Right lobe of liver (tissue), 6 donors: Measurements from ENCODE around the gene SFXN3. TPM values are rescaled to one million over a fixed set of nuclear protein-coding genes. Genes with fewer than 3 reads are reported as not detected.

Experiments
- ATAC-seq, 4 donors: fragments of 200-7000 bp; cut with Tn5 transposase; one replicate each; pipeline ENCODE4 v1.9.1; 2020; ENCODE audit warnings: mild to moderate bottlenecking in 4 of 4, moderate library complexity in 4 of 4
- DNase-seq, 3 donors: peaks; one replicate each; pipeline ENCODE4 v3.0.0-alpha.2; 2020
- H3K27ac ChIP-seq, 3 donors: fragments of 200-600 bp; one replicate each; pipeline ENCODE4 v1.8.0; 2022
- H3K27me3 ChIP-seq, 2 donors: fragments of 200-600 bp; one replicate each; pipeline ENCODE4 v1.8.0; 2022
- H3K36me3 ChIP-seq, 4 donors: fragments of 200-600 bp; sonication (generic) in 1 of 4; one replicate each; pipeline versions ENCODE4 v1.5.1 to v1.8.0; 2017 to 2022; ENCODE audit warnings: control low read depth in 1 of 4
- H3K4me1 ChIP-seq, 4 donors: fragments of 200-600 bp; sonication (generic) in 1 of 4; one replicate each; pipeline versions ENCODE4 v1.5.1 to v1.8.0; 2017 to 2022; ENCODE audit warnings: control low read depth in 1 of 4
- H3K4me3 ChIP-seq, 3 donors: fragments of 200-600 bp; one replicate each; pipeline ENCODE4 v1.8.0; 2022
- H3K9me3 ChIP-seq, 4 donors: fragments of 200-600 bp; sonication (generic) in 1 of 4; one replicate each; pipeline versions ENCODE4 v1.5.1 to v1.8.0; 2017 to 2022; ENCODE audit warnings: control low read depth in 1 of 4
- CTCF ChIP-seq, 4 donors: fragments of 200-600 bp in 3 of 4; fragments of 450-650 bp in 1 of 4; IDR thresholded peaks; one replicate each; pipeline versions ENCODE4 v1.5.1 to v1.8.0; 2016 to 2022; ENCODE audit warnings: antibody characterized with exemption in 4 of 4, mild to moderate bottlenecking in 2 of 4
- POLR2A ChIP-seq: fragments of 450-650 bp; IDR thresholded peaks from one replicate; pipeline ENCODE4 v1.6.1; 2017; ENCODE audit warnings: antibody characterized with exemption, mild to moderate bottlenecking
- WGBS: methylation state at CpG from one replicate; pipeline ENCODE4 v1.1.6; 2018; ENCODE audit warnings: low coverage, low lambda C conversion rate; ENCODE audit not compliant: insufficient coverage; ENCODE audit errors: missing lambda C conversion rate; 5-methylcytosine and 5-hydroxymethylcytosine counted together
- intact Hi-C, 2 donors: fragments of 100-400 bp; cut with DNase I; formaldehyde crosslinking; loops; one replicate each; pipeline versions ENCODE4 v1.11.2 to v1.14.1; 2022
- total RNA-seq, 6 experiments: library from RNA; depleted of rRNA in 2 of 6; stranded (reverse); fragments of >200 nt in 2 of 6; fragmentation: NEBNext Ultra II Directional in 3 of 6; extraction: Animal tissue kit (Norgen Biotek cat#: 25700) in 3 of 6; gene quantifications; one replicate each; pipeline versions ENCODE4 v1.1.0 to v1.2.4, GENCODE V29; 2016 to 2023
- donor health status: DM: no; HTN: yes; CAD: no.
- donor health status: DM: no; HTN: no; CAD: no.
- donor health status: DM: no; HTN: no; CAD: no.
- donor health status: DM: no; HTN: yes; CAD: no.
- donor health status: DM: no; HTN: yes; CAD: no.

SFXN3 gene
- total RNA-seq, 6 experiments from 2014 or later, result 4.0 to 17.0 (median 7.6) TPM

DNA sequence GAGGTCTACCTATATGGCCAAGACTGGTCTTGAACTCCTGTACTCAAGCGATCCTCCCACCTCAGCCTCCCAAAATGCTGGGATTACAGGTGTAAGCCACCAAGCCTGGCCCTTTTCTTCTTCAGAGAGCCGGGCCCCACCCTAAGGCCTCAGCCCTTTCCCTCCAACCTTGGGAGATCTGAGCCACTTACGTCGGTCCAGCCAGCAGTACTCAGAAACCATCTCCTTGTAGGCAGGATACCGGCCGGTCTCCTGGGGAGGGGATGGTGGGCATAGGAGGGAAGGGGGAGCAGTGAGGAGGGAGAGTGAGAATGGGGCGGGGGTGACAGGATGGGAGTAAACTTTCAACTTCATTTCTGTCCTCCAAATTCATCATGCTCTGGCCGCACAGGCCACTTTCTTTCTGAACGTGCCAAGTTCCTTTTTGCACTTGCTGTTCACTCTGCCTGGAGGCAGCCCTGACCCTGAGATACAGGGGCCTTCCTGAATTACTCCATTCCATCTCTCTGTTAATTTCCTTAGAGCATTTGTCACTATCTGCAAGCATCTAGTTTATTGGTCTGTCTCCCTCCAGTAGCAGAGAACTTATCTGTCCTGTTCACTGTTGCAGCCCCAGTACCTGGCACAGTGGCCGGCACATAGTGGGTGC, 10.5 kb upstream of the SFXN3 start:
- intact Hi-C loops, result no loop called here
- peaks cover 0 to 3% (median 0%) of the 10 kb centered on the region in 4 donors for H3K4me1 ChIP-seq
- 89% methylated on average over 4 of the region's 10 CpGs for WGBS
- no peak for ATAC-seq
- no peaks in the 10 kb centered on the region for H3K36me3 ChIP-seq
- no peaks in the 10 kb centered on the region for H3K9me3 ChIP-seq
- no peaks in the 10 kb centered on the region for H3K27me3 ChIP-seq
- DNase-seq, result no peak
- no peak overlapping the region for H3K27ac ChIP-seq
- H3K4me3 ChIP-seq, result no peak overlapping the region
- no peak for TF ChIP-seq CTCF (IDR thresholded peaks at IDR 0.05)

DNA sequence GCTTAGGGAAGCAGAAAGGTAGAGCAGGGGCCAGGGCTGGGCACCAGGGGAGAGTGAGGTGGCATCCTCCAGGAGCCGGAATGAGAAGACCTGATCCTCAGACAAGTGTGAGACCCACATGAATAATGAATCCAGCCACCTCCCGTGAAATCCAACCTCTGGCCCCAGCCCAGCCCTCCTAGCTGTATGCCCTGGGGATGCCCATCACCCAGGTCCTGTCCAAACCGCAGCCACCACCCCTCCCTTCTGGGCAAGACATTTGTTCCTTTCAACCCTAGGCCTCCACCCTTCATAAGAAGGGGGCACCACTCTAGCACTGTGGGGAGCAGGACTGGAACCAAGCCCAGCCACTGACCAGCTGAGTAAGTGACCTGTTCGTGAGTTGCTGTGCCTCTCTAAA, 9.8 kb upstream of the SFXN3 start:
- peaks cover 0 to 3% (median 0%) of the 10 kb centered on the region in 4 donors for H3K4me1 ChIP-seq
- H3K27me3 ChIP-seq, result no peaks in the 10 kb centered on the region
- TF ChIP-seq POLR2A (no peak), CTCF (IDR thresholded peaks at IDR 0.05) (no peak)
- no peaks in the 10 kb centered on the region for H3K36me3 ChIP-seq
- H3K27ac ChIP-seq, result no peak overlapping the region
- 78% methylated on average over 3 of the region's 4 CpGs for WGBS
- no peak for DNase-seq
- ATAC-seq, result no peak
- no peak overlapping the region for H3K4me3 ChIP-seq
- intact Hi-C loops, result no loop called here
- H3K9me3 ChIP-seq, result no peaks in the 10 kb centered on the region

GRCh38 chr10:101021692-101022251, 9.3 kb upstream of the SFXN3 start:
- Histone ChIP-seq H3K36me3 (no peaks in the 10 kb centered on the region), H3K9me3 (no peaks in the 10 kb centered on the region), H3K27me3 (no peaks in the 10 kb centered on the region), H3K4me3 (no peak overlapping the region), H3K27ac (no peak overlapping the region), H3K4me1 (peaks cover 0 to 3% (median 0%) of the 10 kb centered on the region in 4 donors)
- no peak for TF ChIP-seq POLR2A
- no peak for TF ChIP-seq CTCF (IDR thresholded peaks at IDR 0.05)
- intact Hi-C loops, result no loop called here
- ATAC-seq, result no peak
- no peak for DNase-seq
- WGBS, result 78% methylated on average over 5 of the region's 11 CpGs

DNA sequence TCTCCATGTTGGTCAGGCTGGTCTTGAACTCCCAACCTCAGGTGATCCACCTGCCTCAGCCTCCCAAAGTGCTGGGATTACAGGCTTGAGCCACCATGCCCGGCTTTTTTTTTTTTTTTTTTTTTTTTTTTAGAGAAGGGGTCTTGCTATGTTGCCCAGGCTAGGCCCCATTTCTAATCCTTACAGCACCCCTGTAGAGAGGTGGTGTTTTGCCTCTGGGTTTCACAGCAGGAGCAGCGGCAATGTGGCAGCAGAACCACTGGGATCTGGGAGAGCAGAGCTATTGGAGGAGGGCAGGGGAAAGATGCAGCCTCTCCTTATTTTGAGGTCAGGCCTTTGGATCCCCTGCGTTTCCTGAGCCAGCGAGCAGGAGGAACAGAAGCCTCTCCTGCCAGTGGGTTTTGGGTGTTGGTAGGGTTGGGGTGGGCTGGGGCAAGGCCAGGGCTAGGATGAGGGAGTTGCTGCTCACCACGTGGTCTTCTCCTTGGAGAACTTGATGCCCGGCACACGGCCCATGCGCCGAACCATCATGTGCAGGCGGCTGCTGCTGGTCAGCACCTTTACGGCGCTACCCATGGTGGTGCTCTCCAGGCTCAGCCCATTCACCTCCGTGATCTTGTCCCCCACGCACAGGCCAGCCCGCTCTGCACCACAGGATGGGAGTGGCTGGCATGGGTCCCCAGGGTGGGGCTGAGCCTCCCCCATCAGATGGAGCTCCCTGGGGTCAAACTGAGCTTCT, 7.9 kb upstream of the SFXN3 start:
- Histone ChIP-seq H3K4me3 (no peak overlapping the region), H3K27ac (no peak overlapping the region), H3K9me3 (no peaks in the 10 kb centered on the region), H3K36me3 (no peaks in the 10 kb centered on the region), H3K4me1 (peaks cover 0 to 3% (median 0%) of the 10 kb centered on the region in 4 donors), H3K27me3 (no peaks in the 10 kb centered on the region)
- TF ChIP-seq CTCF (IDR thresholded peaks at IDR 0.05), result no peak
- TF ChIP-seq POLR2A, result no peak
- DNase-seq (no peak), ATAC-seq (no peak)
- WGBS, result 75% methylated on average over 5 of the region's 15 CpGs
- intact Hi-C loops, result no loop called here
